Osteocyte (in vitro differentiated cells): ENCODE results near the gene RHEB. TPM values are rescaled to one million over a fixed set of nuclear protein-coding genes. Genes with fewer than 3 reads are reported as not detected.
A peak's percentile ranks its signal among the peaks of the same experiment; 100 is the strongest.

Source experiments
- DNase-seq: peaks from one replicate; pipeline ENCODE4 v3.0.0; 2021; ENCODE audit warnings: mixed read lengths; ENCODE audit not compliant: unreplicated experiment; ENCODE audit errors: extremely low spot score
- H3K27ac Mint-ChIP-seq: one replicate; pipeline ENCODE4 v1.8.0; 2021; ENCODE audit warnings: mild to moderate bottlenecking, mixed read lengths; ENCODE audit not compliant: unreplicated experiment
- H3K27me3 Mint-ChIP-seq: one replicate; pipeline ENCODE4 v1.8.0; 2021; ENCODE audit warnings: mixed read lengths; ENCODE audit not compliant: unreplicated experiment
- H3K36me3 Mint-ChIP-seq: one replicate; pipeline ENCODE4 v1.8.0; 2021; ENCODE audit warnings: mixed read lengths; ENCODE audit not compliant: unreplicated experiment
- H3K4me1 Mint-ChIP-seq: one replicate; pipeline ENCODE4 v1.8.0; 2021; ENCODE audit warnings: mixed read lengths; ENCODE audit not compliant: unreplicated experiment
- H3K4me3 Mint-ChIP-seq: one replicate; pipeline ENCODE4 v1.8.0; 2021; ENCODE audit warnings: mild to moderate bottlenecking, moderate library complexity, mixed read lengths; ENCODE audit not compliant: unreplicated experiment
- H3K9me3 Mint-ChIP-seq: one replicate; pipeline ENCODE4 v1.8.0; 2021; ENCODE audit warnings: mixed read lengths; ENCODE audit not compliant: unreplicated experiment
- total RNA-seq: library from RNA; stranded (reverse); gene quantifications from 2 replicates; pipeline ENCODE4 v1.2.1, GENCODE V29; 2021
- TF ChIP-seq, protein P1 (sequence below): fragments of 200-600 bp; sonication (generic); IDR thresholded peaks from 2 replicates; pipeline ENCODE4 v1.5.0; 2021; ENCODE audit warnings: antibody characterized with exemption, mild to moderate bottlenecking, moderate library complexity

Gene RHEB
- total RNA-seq, 1 donor from 2014 or later: 97.7 TPM

GRCh38 chr7:151461942-151462230 lies 57.8 kb downstream of the RHEB start:
- Mint-ChIP-seq H3K27me3 (no peaks in the 10 kb centered on the region), H3K36me3 (peaks cover 33% of the 10 kb centered on the region), H3K27ac (no peak overlapping the region), H3K9me3 (peaks cover 15% of the 10 kb centered on the region), H3K4me3 (no peak overlapping the region), H3K4me1 (peaks cover 20% of the 10 kb centered on the region)
- DNase-seq: no peak
- TF ChIP-seq, protein P1, sequence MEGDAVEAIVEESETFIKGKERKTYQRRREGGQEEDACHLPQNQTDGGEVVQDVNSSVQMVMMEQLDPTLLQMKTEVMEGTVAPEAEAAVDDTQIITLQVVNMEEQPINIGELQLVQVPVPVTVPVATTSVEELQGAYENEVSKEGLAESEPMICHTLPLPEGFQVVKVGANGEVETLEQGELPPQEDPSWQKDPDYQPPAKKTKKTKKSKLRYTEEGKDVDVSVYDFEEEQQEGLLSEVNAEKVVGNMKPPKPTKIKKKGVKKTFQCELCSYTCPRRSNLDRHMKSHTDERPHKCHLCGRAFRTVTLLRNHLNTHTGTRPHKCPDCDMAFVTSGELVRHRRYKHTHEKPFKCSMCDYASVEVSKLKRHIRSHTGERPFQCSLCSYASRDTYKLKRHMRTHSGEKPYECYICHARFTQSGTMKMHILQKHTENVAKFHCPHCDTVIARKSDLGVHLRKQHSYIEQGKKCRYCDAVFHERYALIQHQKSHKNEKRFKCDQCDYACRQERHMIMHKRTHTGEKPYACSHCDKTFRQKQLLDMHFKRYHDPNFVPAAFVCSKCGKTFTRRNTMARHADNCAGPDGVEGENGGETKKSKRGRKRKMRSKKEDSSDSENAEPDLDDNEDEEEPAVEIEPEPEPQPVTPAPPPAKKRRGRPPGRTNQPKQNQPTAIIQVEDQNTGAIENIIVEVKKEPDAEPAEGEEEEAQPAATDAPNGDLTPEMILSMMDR: no peak

DNA sequence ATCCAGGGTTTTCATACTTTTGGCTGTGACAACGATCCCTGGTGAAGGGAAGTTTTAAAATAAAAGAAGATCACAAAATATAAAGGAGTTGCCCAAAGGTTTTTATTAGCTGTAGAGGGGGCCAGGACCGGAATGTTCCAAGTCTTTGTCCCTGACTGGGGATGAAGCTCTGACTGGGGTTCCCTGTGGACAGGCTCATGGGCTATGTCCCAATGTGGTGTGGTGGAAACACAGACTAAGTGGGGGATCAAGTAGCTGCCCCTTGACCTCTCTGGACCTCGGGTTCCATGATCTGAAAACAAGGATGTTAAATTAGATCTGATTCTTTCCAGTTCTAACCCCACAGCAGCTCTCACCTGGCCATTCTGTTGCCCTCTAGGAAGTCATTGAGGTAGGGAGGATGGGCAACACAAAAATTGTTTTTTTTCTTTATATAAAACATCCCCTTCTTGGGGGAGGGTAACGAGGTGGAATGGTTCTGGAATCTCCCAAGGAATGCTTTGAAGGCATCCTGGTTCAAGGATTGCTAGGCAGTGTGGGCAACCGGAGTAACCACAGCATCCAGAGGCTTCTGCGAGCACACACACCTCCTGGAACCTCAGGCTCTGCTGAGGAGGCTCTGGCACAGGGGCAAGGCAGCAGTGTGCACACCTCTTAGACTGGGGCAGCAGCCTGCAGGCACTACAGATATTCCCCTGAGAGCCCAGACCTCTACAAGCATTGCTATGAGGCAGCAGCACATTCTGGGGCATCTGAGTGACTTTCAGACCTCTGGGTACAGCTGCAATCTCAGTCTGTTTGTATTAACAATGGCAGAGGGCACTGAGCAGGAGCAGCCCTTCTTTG lies 58.4 kb downstream of the RHEB start:
- Mint-ChIP-seq H3K27me3 (no peaks in the 10 kb centered on the region), H3K4me1 (peaks cover 20% of the 10 kb centered on the region), H3K27ac (no peak overlapping the region)

DNA sequence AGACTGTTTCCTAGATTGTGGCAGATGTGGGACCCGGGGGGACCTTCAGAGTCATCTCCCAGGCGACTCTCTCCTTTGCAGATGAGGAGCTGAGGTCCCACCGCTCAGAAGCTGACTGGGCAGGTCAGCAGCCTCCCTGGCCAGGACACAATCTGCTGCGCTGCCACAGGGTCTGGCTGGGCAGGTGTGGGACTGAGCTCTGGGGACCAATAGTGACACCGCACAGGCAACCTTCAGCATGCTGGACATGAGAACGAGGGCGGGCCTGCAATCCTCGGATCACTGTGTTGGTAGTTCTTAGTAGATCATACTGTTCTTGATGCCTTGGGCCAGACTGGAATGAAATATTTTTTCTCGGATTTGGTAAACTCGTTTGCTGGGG lies 59.2 kb downstream of the RHEB start:
- TF ChIP-seq, protein P1: no peak
- peaks cover 26% of the 10 kb centered on the region for H3K36me3 Mint-ChIP-seq
- H3K4me3 Mint-ChIP-seq: peak overlapping the region; percentile 57
- no peak for DNase-seq
- peaks cover 15% of the 10 kb centered on the region for H3K9me3 Mint-ChIP-seq
- H3K27me3 Mint-ChIP-seq: no peaks in the 10 kb centered on the region
- peak overlapping the region; percentile 86 for H3K27ac Mint-ChIP-seq
- H3K4me1 Mint-ChIP-seq: peaks cover 20% of the 10 kb centered on the region

More for the DNA sequence above, 58.4 kb downstream of the RHEB start:
- TF ChIP-seq, protein P1: no peak
- Mint-ChIP-seq H3K4me3 (no peak overlapping the region), H3K36me3 (peaks cover 33% of the 10 kb centered on the region), H3K9me3 (peaks cover 15% of the 10 kb centered on the region)
- no peak for DNase-seq

GRCh38 chr7:151459726-151460473 lies 59.8 kb downstream of the RHEB start:
- Mint-ChIP-seq H3K9me3 (peaks cover 15% of the 10 kb centered on the region), H3K27me3 (no peaks in the 10 kb centered on the region), H3K27ac (peak overlapping the region; percentile 86), H3K4me1 (peaks cover 20% of the 10 kb centered on the region), H3K36me3 (peaks cover 21% of the 10 kb centered on the region), H3K4me3 (peak overlapping the region; percentile 57)
- TF ChIP-seq, protein P1: peak; percentile 59
- DNase-seq: peak; percentile 89

DNA sequence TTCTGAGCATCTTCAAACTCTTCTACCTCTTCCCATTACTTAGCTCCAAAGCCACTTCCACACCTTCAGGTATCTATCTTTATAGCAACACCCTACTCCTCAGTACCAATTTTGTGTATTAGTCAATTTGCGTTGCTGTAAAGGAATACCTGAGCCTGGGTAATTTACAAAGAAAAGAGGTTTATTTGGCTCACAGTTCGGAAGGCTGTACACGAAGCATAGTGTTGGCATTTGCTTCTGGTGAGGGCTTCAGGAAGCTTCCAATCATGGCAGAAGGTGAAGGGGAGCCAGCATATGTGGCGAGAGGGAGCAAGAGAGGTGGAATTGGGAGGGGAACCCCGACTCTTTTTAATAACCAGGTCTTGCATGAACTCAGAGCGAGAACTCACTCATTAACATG lies 62.2 kb downstream of the RHEB start:
- H3K4me3 Mint-ChIP-seq: no peak overlapping the region
- peaks cover 4% of the 10 kb centered on the region for H3K9me3 Mint-ChIP-seq
- H3K27ac Mint-ChIP-seq: no peak overlapping the region
- peaks cover 28% of the 10 kb centered on the region for H3K4me1 Mint-ChIP-seq
- no peak for DNase-seq
- TF ChIP-seq, protein P1: no peak
- no peaks in the 10 kb centered on the region for H3K27me3 Mint-ChIP-seq
- no peaks in the 10 kb centered on the region for H3K36me3 Mint-ChIP-seq
